Neural crest cell (in vitro differentiated cells): Measurements from ENCODE around the gene ZBTB7B. TPM values are rescaled to one million over a fixed set of nuclear protein-coding genes. Genes with fewer than 3 reads are reported as not detected.
"Not testable (repeated sequence)": the region's sequence is repeated elsewhere in the genome, so short reads cannot be mapped to it uniquely, and the experiment has no call there.

ENCODE experiments used
- DNase-seq: peaks from one replicate; pipeline ENCODE4 v3.0.0; 2021; ENCODE audit warnings: low read depth, mixed read lengths, low spot score
- H3K27ac Mint-ChIP-seq: one replicate; pipeline ENCODE4 v1.8.0; 2021; ENCODE audit warnings: mild to moderate bottlenecking, mixed read lengths; ENCODE audit not compliant: unreplicated experiment
- H3K27me3 Mint-ChIP-seq: 2 replicates; pipeline ENCODE4 v1.8.0; 2021; ENCODE audit warnings: low read depth, mild to moderate bottlenecking, mixed read lengths
- H3K36me3 Mint-ChIP-seq: 2 replicates; pipeline ENCODE4 v1.8.0; 2021; ENCODE audit warnings: low read depth, mild to moderate bottlenecking, mixed read lengths
- H3K4me1 Mint-ChIP-seq: 2 replicates; pipeline ENCODE4 v1.8.0; 2021; ENCODE audit warnings: mixed read lengths
- H3K4me3 Mint-ChIP-seq: one replicate; pipeline ENCODE4 v1.8.0; 2021; ENCODE audit warnings: mild to moderate bottlenecking, mixed read lengths
- H3K9me3 Mint-ChIP-seq: 2 replicates; pipeline ENCODE4 v1.8.0; 2021; ENCODE audit warnings: mixed read lengths
- total RNA-seq: library from RNA; stranded (reverse); gene quantifications from 2 replicates; pipeline ENCODE4 v1.2.1, GENCODE V29; 2021
- TF ChIP-seq, protein P1 (sequence below): fragments of 200-600 bp; sonication (generic); conservative IDR thresholded peaks from 2 replicates; pipeline ENCODE4 v1.5.0; 2021; ENCODE audit warnings: antibody characterized with exemption, mild to moderate bottlenecking

The ZBTB7B gene
- total RNA-seq, 1 donor from 2014 or later, result 6.9 TPM

DNA sequence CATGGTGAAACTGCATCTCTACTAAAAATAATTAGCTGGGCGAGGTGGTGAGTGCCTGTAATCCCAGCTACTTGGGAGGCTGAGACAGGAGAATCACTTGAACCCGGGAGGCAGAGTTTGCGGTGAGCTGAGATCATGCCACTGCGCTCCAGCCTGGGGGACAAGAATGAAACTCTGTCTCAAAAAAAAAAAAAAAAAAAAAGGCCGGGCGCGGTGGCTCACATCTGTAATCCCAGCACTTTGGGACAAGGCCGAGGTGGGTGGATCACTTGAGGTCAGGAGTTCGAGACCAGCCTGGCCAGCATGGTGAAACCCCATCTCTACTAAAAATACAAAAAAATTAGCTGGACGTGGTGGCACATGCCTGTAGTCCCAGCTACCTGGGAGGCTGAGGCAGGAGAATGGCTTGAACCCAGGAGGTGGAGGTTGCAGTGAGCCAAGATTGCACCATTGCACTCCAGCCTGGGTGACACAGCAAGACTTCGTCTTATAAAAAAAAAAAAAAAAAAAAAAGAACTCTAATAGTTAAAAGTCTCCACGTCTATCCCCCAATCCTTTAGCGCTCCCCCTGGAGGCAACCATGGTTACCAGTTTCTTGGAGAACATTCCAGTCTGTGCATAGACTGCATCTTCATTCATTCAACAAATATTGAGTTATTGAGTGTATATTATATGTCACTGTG, 7.2 kb upstream of the ZBTB7B start:
- H3K36me3 Mint-ChIP-seq, H3K9me3 Mint-ChIP-seq, DNase-seq, H3K27me3 Mint-ChIP-seq, H3K27ac Mint-ChIP-seq: not testable (repeated sequence)
- TF ChIP-seq, protein P1, sequence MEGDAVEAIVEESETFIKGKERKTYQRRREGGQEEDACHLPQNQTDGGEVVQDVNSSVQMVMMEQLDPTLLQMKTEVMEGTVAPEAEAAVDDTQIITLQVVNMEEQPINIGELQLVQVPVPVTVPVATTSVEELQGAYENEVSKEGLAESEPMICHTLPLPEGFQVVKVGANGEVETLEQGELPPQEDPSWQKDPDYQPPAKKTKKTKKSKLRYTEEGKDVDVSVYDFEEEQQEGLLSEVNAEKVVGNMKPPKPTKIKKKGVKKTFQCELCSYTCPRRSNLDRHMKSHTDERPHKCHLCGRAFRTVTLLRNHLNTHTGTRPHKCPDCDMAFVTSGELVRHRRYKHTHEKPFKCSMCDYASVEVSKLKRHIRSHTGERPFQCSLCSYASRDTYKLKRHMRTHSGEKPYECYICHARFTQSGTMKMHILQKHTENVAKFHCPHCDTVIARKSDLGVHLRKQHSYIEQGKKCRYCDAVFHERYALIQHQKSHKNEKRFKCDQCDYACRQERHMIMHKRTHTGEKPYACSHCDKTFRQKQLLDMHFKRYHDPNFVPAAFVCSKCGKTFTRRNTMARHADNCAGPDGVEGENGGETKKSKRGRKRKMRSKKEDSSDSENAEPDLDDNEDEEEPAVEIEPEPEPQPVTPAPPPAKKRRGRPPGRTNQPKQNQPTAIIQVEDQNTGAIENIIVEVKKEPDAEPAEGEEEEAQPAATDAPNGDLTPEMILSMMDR, result peak; percentile 54
- peaks cover 18% of the 10 kb centered on the region for H3K4me1 Mint-ChIP-seq
- peak overlapping the region; percentile 68 for H3K4me3 Mint-ChIP-seq

DNA sequence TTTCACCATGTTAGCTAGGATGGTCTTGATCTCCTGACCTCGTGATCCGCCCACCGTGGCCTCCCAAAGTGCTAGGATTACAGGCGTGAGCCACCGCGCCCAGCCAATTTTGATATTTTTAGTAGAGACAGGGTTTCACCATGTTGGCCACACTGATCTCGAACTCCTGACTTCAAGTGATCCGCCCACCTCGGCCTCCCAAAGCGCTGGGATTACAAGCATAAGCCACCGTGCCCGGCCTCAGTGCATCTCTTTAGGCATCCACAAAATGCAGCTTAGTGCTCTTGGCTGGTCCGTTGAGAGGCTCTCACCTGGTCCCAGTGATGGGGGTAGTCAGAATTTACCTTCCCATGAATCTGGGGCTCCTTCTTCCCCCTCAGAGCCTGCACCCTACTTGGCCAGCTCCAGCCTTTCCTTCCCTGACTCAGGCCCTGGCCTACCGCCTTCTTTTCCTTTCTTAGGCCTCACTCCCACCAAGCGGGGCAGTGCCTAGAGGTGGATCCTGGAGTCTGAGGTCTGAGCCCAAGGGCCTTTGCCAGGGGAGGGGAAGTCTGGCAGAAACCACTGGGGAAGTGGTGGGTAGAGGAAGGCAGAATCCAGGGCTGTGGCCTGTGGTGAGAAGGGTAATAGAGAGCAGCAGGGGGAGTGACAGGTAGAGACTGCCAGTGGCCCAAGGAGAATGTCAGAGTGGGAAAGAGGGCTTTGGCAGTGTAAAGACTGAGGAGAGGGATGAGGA, 5.5 kb upstream of the ZBTB7B start:
- TF ChIP-seq, protein P1, result no peak
- Mint-ChIP-seq H3K4me3 (peak overlapping the region; percentile 65), H3K27ac (peak overlapping the region; percentile 67), H3K9me3 (no peaks in the 10 kb centered on the region), H3K36me3 (no peaks in the 10 kb centered on the region), H3K4me1 (peaks cover 18% of the 10 kb centered on the region), H3K27me3 (no peaks in the 10 kb centered on the region)
- no peak for DNase-seq

DNA sequence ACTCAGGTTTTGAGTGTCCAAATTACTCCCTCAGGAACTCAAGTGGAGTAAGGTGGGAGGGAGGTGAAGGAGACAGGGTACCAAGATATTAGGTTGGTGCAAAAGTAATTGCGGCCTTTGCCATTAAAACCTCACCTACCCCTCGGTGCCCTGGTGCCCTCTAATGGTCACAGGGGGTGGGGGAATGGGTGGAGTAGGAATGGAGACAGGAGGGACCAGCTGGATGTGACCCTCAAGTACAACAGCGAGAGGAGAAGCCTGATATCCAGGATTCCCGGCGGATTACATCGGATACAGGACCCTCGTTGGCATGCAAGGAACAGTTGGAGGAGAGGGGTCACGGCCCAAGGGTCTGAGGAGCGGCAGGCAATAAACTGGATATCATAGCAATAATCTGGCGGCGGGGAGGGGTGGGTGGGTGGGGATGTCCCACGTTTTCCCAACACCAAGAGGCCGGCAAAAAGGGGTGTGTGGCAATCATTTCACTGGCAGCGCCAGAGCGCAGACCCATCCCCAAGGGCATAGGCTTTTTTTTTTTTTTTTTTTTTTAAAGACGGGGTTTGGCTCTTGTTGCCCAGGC, 4.3 kb upstream of the ZBTB7B start:
- peak overlapping the region; percentile 81 for H3K4me3 Mint-ChIP-seq
- no peaks in the 10 kb centered on the region for H3K36me3 Mint-ChIP-seq
- no peaks in the 10 kb centered on the region for H3K9me3 Mint-ChIP-seq
- TF ChIP-seq, protein P1, result no peak
- peaks cover 20% of the 10 kb centered on the region for H3K4me1 Mint-ChIP-seq
- no peaks in the 10 kb centered on the region for H3K27me3 Mint-ChIP-seq
- DNase-seq, result no peak
- H3K27ac Mint-ChIP-seq, result no peak overlapping the region

DNA sequence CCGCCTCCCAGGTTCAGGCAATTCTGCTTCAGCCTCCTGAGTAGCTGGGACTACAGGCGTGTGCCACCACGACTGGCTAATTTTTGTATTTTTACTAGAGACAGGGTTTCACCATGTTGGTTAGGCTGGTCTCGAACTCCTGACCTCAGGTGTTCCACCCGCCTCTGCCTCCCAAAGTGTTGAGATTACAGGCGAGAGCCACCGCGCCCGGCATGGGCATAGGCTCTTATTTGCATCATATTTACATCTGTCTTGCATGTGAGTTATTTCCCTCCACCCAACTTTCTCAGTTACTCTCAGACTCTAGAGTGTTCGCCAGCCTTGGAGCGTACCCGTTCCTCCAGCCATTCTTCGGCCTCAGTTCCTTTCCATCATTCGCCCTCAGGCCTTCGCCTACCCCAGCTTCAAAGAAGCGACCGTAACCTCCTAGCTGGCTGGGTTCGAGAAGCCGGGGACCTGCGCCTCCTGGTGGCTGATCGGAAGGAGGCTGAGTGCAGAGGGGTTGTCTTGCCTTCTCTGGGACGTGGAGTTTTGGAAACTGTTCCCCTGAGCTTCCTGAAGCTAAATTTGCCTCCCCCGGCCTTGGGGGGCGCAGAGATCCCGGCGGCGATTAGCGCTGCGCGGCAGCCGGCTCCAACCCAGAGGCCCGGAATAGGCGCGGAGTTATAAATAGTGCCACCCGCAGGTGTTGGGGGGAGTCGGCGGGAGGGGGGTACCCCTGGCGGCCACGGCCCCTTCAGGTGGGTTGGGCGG, 3.6 kb upstream of the ZBTB7B start:
- TF ChIP-seq, protein P1, result peak; percentile 81
- no peaks in the 10 kb centered on the region for H3K9me3 Mint-ChIP-seq
- peak overlapping the region; percentile 81 for H3K4me3 Mint-ChIP-seq
- no peaks in the 10 kb centered on the region for H3K27me3 Mint-ChIP-seq
- peak; percentile 74 for DNase-seq
- peaks cover 25% of the 10 kb centered on the region for H3K4me1 Mint-ChIP-seq
- no peak overlapping the region for H3K27ac Mint-ChIP-seq
- H3K36me3 Mint-ChIP-seq, result no peaks in the 10 kb centered on the region
